SK-N-SH (cell line): ENCODE results near the gene GLRA1. TPM values are rescaled to one million over a fixed set of nuclear protein-coding genes. Genes with fewer than 3 reads are reported as not detected.

Experiments used
- CTCF ChIA-PET: fragments of 300-600, 350-600 bp; formaldehyde crosslinking; extraction: SDS; loops from one replicate; lab custom pipeline; 2021; lab: Yijun Ruan, JAX
- POLR2A ChIA-PET: fragments of 350-600 bp; sonication (Branson Sonifier 250); formaldehyde crosslinking; extraction: SDS; loops from one replicate; lab custom pipeline; 2020; ENCODE audit warnings: antibody characterized with exemption, inconsistent platforms; lab: Yijun Ruan, JAX
- DNase-seq: peaks from one replicate; pipeline ENCODE4 v3.0.0; 2012
- H2AFZ ChIP-seq: fragments of 200-600 bp; sonication (generic); 2 replicates; pipeline ENCODE4 v1.8.1; 2016; ENCODE audit warnings: antibody characterized with exemption, mild to moderate bottlenecking, low read depth
- H3F3A ChIP-seq: fragments of 200-600 bp; sonication (generic); replicated peaks from 2 replicates; pipeline ENCODE3; 2016; ENCODE audit warnings: antibody characterized with exemption, mild to moderate bottlenecking; ENCODE audit not compliant: insufficient read depth
- H3K27ac ChIP-seq, 2 experiments: fragments of 200-500 bp in 1 of 2; fragments of 200-600 bp in 1 of 2; sonication (Bioruptor generic) in 1 of 2; sonication (generic), shearing (Covaris generic) in 1 of 2; 2 replicates each; pipeline versions ENCODE4 v1.5.1 to v1.6.1; 2014 to 2016; ENCODE audit warnings: low read depth in 2 of 2, inconsistent platforms in 1 of 2, low read length in 1 of 2, mild to moderate bottlenecking in 1 of 2, mixed read lengths in 1 of 2
- H3K27me3 ChIP-seq: fragments of 200-600 bp; sonication (generic), shearing (Covaris generic); 2 replicates; pipeline ENCODE4 v1.6.1; 2016; ENCODE audit warnings: mixed run types; ENCODE audit not compliant: insufficient read depth
- H3K36me3 ChIP-seq, 2 experiments: fragments of 200-500 bp in 1 of 2; fragments of 200-600 bp in 1 of 2; sonication (Bioruptor generic) in 1 of 2; sonication (generic) in 1 of 2; replicated peaks in 1 of 2; 2 replicates each; pipeline versions ENCODE3 to v1.5.1; 2014 to 2016; ENCODE audit warnings: low read length in 1 of 2, mild to moderate bottlenecking in 1 of 2; ENCODE audit not compliant: insufficient read depth in 2 of 2, control insufficient read depth in 1 of 2
- H3K4me1 ChIP-seq, 2 experiments: fragments of 200-500 bp in 1 of 2; fragments of 200-600 bp in 1 of 2; sonication (Bioruptor generic) in 1 of 2; sonication (generic), shearing (Covaris generic) in 1 of 2; 2 replicates each; pipeline versions ENCODE4 v1.5.1 to v1.6.1; 2014 to 2016; ENCODE audit warnings: low read depth in 1 of 2, low read length in 1 of 2, mixed run types in 1 of 2; ENCODE audit not compliant: insufficient read depth in 2 of 2, control insufficient read depth in 1 of 2
- H3K4me2 ChIP-seq: fragments of 200-600 bp; sonication (generic), shearing (Covaris generic); 2 replicates; pipeline ENCODE4 v1.6.1; 2017; ENCODE audit warnings: mixed run types
- H3K4me3 ChIP-seq, 2 experiments: fragments of 200-500 bp in 1 of 2; fragments of 200-600 bp in 1 of 2; sonication (Bioruptor generic) in 1 of 2; sonication (generic), shearing (Covaris generic) in 1 of 2; 2 replicates each; pipeline versions ENCODE4 v1.5.1 to v1.8.1; 2014 to 2016; ENCODE audit warnings: low read depth in 2 of 2, inconsistent platforms in 1 of 2, low read length in 1 of 2, mild to moderate bottlenecking in 1 of 2, mixed read lengths in 1 of 2, moderate library complexity in 1 of 2
- H3K79me2 ChIP-seq: fragments of 200-600 bp; sonication (generic); 2 replicates; pipeline ENCODE4 v1.8.1; 2017; ENCODE audit warnings: mild to moderate bottlenecking; ENCODE audit not compliant: insufficient read depth
- H3K9ac ChIP-seq: fragments of 200-600 bp; sonication (generic); 2 replicates; pipeline ENCODE4 v1.6.1; 2017; ENCODE audit warnings: mixed run types
- H3K9me2 ChIP-seq: fragments of 200-600 bp; sonication (generic); 2 replicates; pipeline ENCODE4 v1.6.1; 2017; ENCODE audit warnings: mixed run types
- H3K9me3 ChIP-seq: fragments of 200-600 bp; sonication (generic); 2 replicates; pipeline ENCODE4 v1.6.1; 2017; ENCODE audit warnings: mixed run types, mild to moderate bottlenecking, moderate library complexity
- H4K20me1 ChIP-seq: fragments of 200-600 bp; sonication (generic); 2 replicates; pipeline ENCODE4 v1.6.1; 2017; ENCODE audit warnings: mild to moderate bottlenecking, mixed run types; ENCODE audit not compliant: insufficient read depth
- CHD2 ChIP-seq: fragments of 150-350 bp; IDR thresholded peaks from 2 replicates; pipeline ENCODE4 v1.6.1; 2018; ENCODE audit warnings: low read length; ENCODE audit not compliant: partially characterized antibody
- FOSL2 ChIP-seq: IDR thresholded peaks from 2 replicates; pipeline ENCODE4 v1.4.0; 2012; ENCODE audit warnings: low read depth, mild to moderate bottlenecking, moderate library complexity, borderline replicate concordance
- FOXJ3 ChIP-seq: sonication (generic); formaldehyde crosslinking; IDR thresholded peaks from 2 replicates; pipeline ENCODE4 v1.5.1; 2020; ENCODE audit warnings: mild to moderate bottlenecking, missing genetic modification reagents
- FOXM1 ChIP-seq: IDR thresholded peaks from 2 replicates; pipeline ENCODE4 v1.4.0; 2012; ENCODE audit warnings: low read depth, mild to moderate bottlenecking
- GATA2 ChIP-seq: sonication (generic); formaldehyde crosslinking; IDR thresholded peaks from 2 replicates; pipeline ENCODE4 v1.5.0; 2020; ENCODE audit warnings: mild to moderate bottlenecking, missing genetic modification reagents
- JUND ChIP-seq: IDR thresholded peaks from 2 replicates; pipeline ENCODE4 v1.4.0; 2012
- MXI1 ChIP-seq: IDR thresholded peaks from 2 replicates; pipeline ENCODE4 v1.6.1; 2012; ENCODE audit warnings: mild to moderate bottlenecking, low read depth, low read length, improper control_type of control experiment
- RAD21 ChIP-seq: IDR thresholded peaks from 2 replicates; pipeline ENCODE4 v1.6.1; 2012; ENCODE audit warnings: mild to moderate bottlenecking, low read length
- RCOR1 ChIP-seq: fragments of 150-350 bp; IDR thresholded peaks from 2 replicates; pipeline ENCODE4 v1.6.1; 2017; ENCODE audit warnings: antibody characterized with exemption, low read length
- RFX5 ChIP-seq: IDR thresholded peaks from 2 replicates; pipeline ENCODE4 v1.6.1; 2012; ENCODE audit warnings: mild to moderate bottlenecking, improper control_type of control experiment, low read length
- RXRA ChIP-seq: IDR thresholded peaks from 2 replicates; pipeline ENCODE4 v1.4.0; 2012; ENCODE audit warnings: low read depth, mild to moderate bottlenecking, borderline replicate concordance
- SIN3A ChIP-seq: IDR thresholded peaks from 2 replicates; pipeline ENCODE4 v1.6.1; 2012; ENCODE audit warnings: low read depth, mild to moderate bottlenecking, low read length, moderate library complexity, borderline replicate concordance
- SMC3 ChIP-seq: IDR thresholded peaks from 2 replicates; pipeline ENCODE4 v1.6.1; 2012; ENCODE audit warnings: low read depth, low read length, improper control_type of control experiment
- YY1 ChIP-seq: IDR thresholded peaks from 2 replicates; pipeline ENCODE4 v1.4.0; 2012; ENCODE audit warnings: low read depth, mild to moderate bottlenecking
- WGBS: methylation state at CpG from one replicate; pipeline ENCODE4 v1.1.6; 2017; ENCODE audit warnings: low lambda C conversion rate; 5-methylcytosine and 5-hydroxymethylcytosine counted together
- polyA plus RNA-seq, 3 experiments: library from polyadenylated mRNA; depleted of rRNA; stranded (reverse); fragments of >200 nt; gene quantifications; 2 replicates each; pipeline ENCODE4 v1.2.3, GENCODE V29; 2012
- TF ChIP-seq, protein P1 (sequence below): fragments of 150-350 bp; IDR thresholded peaks from 2 replicates; pipeline ENCODE4 v1.6.1; 2016; ENCODE audit warnings: mild to moderate bottlenecking, low read depth, low read length
- TF ChIP-seq, protein P2 (sequence below): IDR thresholded peaks from 2 replicates; pipeline ENCODE4 v1.4.0; 2012; ENCODE audit warnings: low read depth, borderline replicate concordance
- TF ChIP-seq, protein P3 (sequence below): fragments of 200-600 bp; sonication (generic); IDR thresholded peaks from 2 replicates; pipeline ENCODE4 v1.6.1; 2017; ENCODE audit warnings: antibody characterized with exemption, mild to moderate bottlenecking, moderate library complexity

GLRA1 gene
- polyA plus RNA-seq, 1 of the 3 experiments (the other 2 are of a cell fraction), result not detected

DNA sequence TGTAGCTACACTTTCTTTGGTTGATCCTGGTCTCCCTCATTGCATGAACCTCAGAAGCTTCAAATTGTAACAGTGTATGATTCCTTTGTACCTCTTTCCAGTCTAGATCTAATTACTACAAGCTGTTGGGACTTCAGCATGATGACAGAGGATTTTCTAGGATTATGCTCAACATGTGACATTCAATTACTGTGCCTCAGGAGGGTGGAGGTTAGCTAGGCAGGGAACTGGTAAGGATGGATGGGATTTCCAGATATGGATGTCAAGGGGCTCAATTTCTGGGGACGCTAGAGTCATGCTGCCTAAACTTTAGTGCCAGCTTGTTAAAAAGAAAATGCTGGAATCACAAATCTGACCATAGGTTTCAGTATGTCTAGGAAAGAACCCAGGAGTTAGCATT is 29.2 kb upstream of the GLRA1 start:
- no peak for DNase-seq
- ChIA-PET CTCF (no interaction called here), POLR2A (no interaction called here)
- Histone ChIP-seq H3K27me3 (no peaks in the 10 kb centered on the region), H4K20me1 (no peaks in the 10 kb centered on the region), H3F3A (no peaks in the 10 kb centered on the region), H2AFZ (no peak overlapping the region), H3K4me1 (no peaks in the 10 kb centered on the region), H3K9ac (no peak overlapping the region), H3K79me2 (no peaks in the 10 kb centered on the region), H3K4me3 (no peak overlapping the region), H3K4me2 (no peak overlapping the region), H3K9me2 (no peaks in the 10 kb centered on the region), H3K9me3 (no peaks in the 10 kb centered on the region), H3K27ac (no peak overlapping the region), H3K36me3 (no peaks in the 10 kb centered on the region)
- TF ChIP-seq, protein P1, sequence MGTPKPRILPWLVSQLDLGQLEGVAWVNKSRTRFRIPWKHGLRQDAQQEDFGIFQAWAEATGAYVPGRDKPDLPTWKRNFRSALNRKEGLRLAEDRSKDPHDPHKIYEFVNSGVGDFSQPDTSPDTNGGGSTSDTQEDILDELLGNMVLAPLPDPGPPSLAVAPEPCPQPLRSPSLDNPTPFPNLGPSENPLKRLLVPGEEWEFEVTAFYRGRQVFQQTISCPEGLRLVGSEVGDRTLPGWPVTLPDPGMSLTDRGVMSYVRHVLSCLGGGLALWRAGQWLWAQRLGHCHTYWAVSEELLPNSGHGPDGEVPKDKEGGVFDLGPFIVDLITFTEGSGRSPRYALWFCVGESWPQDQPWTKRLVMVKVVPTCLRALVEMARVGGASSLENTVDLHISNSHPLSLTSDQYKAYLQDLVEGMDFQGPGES, result no peak
- no peak for TF ChIP-seq RAD21
- TF ChIP-seq, protein P2, sequence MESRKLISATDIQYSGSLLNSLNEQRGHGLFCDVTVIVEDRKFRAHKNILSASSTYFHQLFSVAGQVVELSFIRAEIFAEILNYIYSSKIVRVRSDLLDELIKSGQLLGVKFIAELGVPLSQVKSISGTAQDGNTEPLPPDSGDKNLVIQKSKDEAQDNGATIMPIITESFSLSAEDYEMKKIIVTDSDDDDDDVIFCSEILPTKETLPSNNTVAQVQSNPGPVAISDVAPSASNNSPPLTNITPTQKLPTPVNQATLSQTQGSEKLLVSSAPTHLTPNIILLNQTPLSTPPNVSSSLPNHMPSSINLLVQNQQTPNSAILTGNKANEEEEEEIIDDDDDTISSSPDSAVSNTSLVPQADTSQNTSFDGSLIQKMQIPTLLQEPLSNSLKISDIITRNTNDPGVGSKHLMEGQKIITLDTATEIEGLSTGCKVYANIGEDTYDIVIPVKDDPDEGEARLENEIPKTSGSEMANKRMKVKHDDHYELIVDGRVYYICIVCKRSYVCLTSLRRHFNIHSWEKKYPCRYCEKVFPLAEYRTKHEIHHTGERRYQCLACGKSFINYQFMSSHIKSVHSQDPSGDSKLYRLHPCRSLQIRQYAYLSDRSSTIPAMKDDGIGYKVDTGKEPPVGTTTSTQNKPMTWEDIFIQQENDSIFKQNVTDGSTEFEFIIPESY, result no peak
- TF ChIP-seq SIN3A, result no peak
- no peak for TF ChIP-seq YY1
- no peak for TF ChIP-seq MXI1
- WGBS, result 23% methylated on average over 1 of the region's 1 CpG

DNA sequence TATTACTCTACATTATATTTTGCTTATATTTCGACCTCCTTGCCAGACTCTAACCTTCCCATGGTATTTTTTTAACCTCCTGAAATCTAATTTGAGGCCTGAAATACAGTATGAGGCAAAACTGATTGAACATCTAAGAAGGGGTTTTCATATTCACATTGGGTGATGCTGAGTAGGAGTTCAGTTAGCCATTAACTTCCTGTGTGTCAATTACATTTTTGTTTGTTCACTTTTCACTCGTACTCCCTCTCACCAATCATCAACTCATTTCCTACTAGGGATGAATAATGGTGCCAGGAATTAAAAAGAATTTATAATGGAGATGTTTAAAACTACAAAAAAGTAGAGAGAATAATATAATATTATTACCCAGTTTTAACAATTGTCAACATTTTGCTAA is 27.6 kb upstream of the GLRA1 start:
- WGBS, result 5% methylated on average over 2 of the region's 2 CpGs
- Histone ChIP-seq H3K4me3 (no peak overlapping the region), H3K27ac (no peak overlapping the region), H3K27me3 (no peaks in the 10 kb centered on the region), H3F3A (no peaks in the 10 kb centered on the region), H3K79me2 (no peaks in the 10 kb centered on the region), H3K9me2 (no peaks in the 10 kb centered on the region), H4K20me1 (no peaks in the 10 kb centered on the region), H3K36me3 (no peaks in the 10 kb centered on the region), H3K4me1 (no peaks in the 10 kb centered on the region), H3K9me3 (no peaks in the 10 kb centered on the region), H3K9ac (no peak overlapping the region), H3K4me2 (no peak overlapping the region), H2AFZ (no peak overlapping the region)
- TF ChIP-seq FOXM1, result no peak
- POLR2A ChIA-PET, result no interaction called here
- CTCF ChIA-PET, result no interaction called here
- DNase-seq, result no peak

DNA sequence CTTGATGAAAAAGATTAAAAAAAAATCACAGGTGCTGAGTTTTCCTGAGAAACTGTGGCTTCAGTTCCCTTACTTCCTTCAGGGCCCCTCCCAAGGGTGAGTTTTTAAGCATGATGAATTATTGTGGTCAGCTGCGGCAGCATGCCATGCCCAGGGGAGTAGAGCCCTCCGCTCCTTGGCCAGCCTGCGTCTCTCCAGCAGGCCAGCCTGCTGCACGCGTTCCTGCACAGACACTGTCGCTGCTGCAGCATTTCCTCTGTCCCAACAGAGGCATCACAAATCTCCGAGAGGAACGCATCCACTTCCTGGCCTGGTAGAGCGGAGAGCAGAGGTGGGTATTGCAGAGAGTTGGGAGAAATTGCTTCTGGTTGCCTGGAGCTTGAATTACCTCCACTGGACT is 26.1 kb upstream of the GLRA1 start:
- POLR2A ChIA-PET, result no interaction called here
- Histone ChIP-seq H3K36me3 (no peaks in the 10 kb centered on the region), H3K9me3 (no peaks in the 10 kb centered on the region), H3K79me2 (no peaks in the 10 kb centered on the region), H3K4me1 (no peaks in the 10 kb centered on the region), H3K4me2 (no peak overlapping the region), H2AFZ (no peak overlapping the region), H3K4me3 (no peak overlapping the region), H3F3A (no peaks in the 10 kb centered on the region), H3K9me2 (no peaks in the 10 kb centered on the region), H4K20me1 (no peaks in the 10 kb centered on the region), H3K9ac (no peak overlapping the region), H3K27ac (no peak overlapping the region), H3K27me3 (no peaks in the 10 kb centered on the region)
- CTCF ChIA-PET, result interaction anchor here (1.3 to 1.5 kb wide), 2 partner anchors 9 to 27 kb away, joined by 3 to 4 read pairs; no protein-coding TSS in a partner anchor
- DNase-seq, result no peak
- WGBS, result 63% methylated on average over 9 of the region's 9 CpGs
- TF ChIP-seq YY1 (no peak), FOXM1 (no peak), RXRA (no peak), RFX5 (no peak), RCOR1 (no peak), MXI1 (no peak), SMC3 (no peak), JUND (no peak), GATA2 (CRISPR knock-in tag) (no peak), FOSL2 (no peak), FOXJ3 (CRISPR knock-in tag) (no peak), CHD2 (no peak)
- TF ChIP-seq, protein P3, sequence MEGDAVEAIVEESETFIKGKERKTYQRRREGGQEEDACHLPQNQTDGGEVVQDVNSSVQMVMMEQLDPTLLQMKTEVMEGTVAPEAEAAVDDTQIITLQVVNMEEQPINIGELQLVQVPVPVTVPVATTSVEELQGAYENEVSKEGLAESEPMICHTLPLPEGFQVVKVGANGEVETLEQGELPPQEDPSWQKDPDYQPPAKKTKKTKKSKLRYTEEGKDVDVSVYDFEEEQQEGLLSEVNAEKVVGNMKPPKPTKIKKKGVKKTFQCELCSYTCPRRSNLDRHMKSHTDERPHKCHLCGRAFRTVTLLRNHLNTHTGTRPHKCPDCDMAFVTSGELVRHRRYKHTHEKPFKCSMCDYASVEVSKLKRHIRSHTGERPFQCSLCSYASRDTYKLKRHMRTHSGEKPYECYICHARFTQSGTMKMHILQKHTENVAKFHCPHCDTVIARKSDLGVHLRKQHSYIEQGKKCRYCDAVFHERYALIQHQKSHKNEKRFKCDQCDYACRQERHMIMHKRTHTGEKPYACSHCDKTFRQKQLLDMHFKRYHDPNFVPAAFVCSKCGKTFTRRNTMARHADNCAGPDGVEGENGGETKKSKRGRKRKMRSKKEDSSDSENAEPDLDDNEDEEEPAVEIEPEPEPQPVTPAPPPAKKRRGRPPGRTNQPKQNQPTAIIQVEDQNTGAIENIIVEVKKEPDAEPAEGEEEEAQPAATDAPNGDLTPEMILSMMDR, result no peak
